HEK293T (cell line): ENCODE results near the gene NPFFR1.

ENCODE experiments used
- CTCF ChIA-PET: fragments of 350-600 bp; formaldehyde crosslinking; extraction: SDS; loops from one replicate; lab custom pipeline; 2021; ENCODE audit warnings: antibody characterized with exemption, inconsistent platforms; lab: Yijun Ruan, JAX
- POLR2A ChIA-PET: fragments of 350-600 bp; formaldehyde crosslinking; extraction: SDS; loops from one replicate; lab custom pipeline; 2020; ENCODE audit warnings: antibody characterized with exemption, inconsistent platforms; lab: Yijun Ruan, JAX
- DNase-seq: peaks from one replicate; pipeline ENCODE4 v3.0.0; 2012; ENCODE audit warnings: mixed read lengths; ENCODE audit errors: extremely low spot score
- ARNT ChIP-seq: fragments of 450-650 bp; IDR thresholded peaks from 2 replicates; pipeline ENCODE4 v1.6.1; 2017; ENCODE audit warnings: mild to moderate bottlenecking
- BHLHE40 ChIP-seq: fragments of 450-650 bp; IDR thresholded peaks from 2 replicates; pipeline ENCODE4 v1.6.1; 2016; ENCODE audit warnings: mild to moderate bottlenecking, moderate library complexity, borderline replicate concordance
- CTBP1 ChIP-seq: fragments of 450-650 bp; IDR thresholded peaks from 2 replicates; pipeline ENCODE4 v1.6.1; 2016; ENCODE audit warnings: borderline replicate concordance
- ELF4 ChIP-seq: fragments of 450-650 bp; IDR thresholded peaks from 2 replicates; pipeline ENCODE4 v1.6.1; 2017; ENCODE audit warnings: antibody characterized with exemption
- FOXA1 ChIP-seq: fragments of 450-650 bp; IDR thresholded peaks from 2 replicates; pipeline ENCODE4 v1.6.1; 2016; ENCODE audit warnings: mild to moderate bottlenecking
- FOXK2 ChIP-seq: fragments of 450-650 bp; IDR thresholded peaks from 2 replicates; pipeline ENCODE4 v1.6.1; 2016; ENCODE audit warnings: mild to moderate bottlenecking
- FOXM1 ChIP-seq: fragments of 450-650 bp; IDR thresholded peaks from 2 replicates; pipeline ENCODE4 v1.6.1; 2017; ENCODE audit warnings: mild to moderate bottlenecking, borderline replicate concordance
- HDGF ChIP-seq: fragments of 450-650 bp; IDR thresholded peaks from 2 replicates; pipeline ENCODE4 v1.6.1; 2017; ENCODE audit warnings: antibody characterized with exemption, borderline replicate concordance
- L3MBTL2 ChIP-seq: fragments of 450-650 bp; conservative IDR thresholded peaks from 2 replicates; pipeline ENCODE4 v1.6.1; 2016; ENCODE audit warnings: mild to moderate bottlenecking
- LEF1 ChIP-seq: fragments of 450-650 bp; IDR thresholded peaks from 2 replicates; pipeline ENCODE4 v1.6.1; 2017; ENCODE audit warnings: mild to moderate bottlenecking, borderline replicate concordance
- NFRKB ChIP-seq: fragments of 450-650 bp; IDR thresholded peaks from 2 replicates; pipeline ENCODE4 v1.6.1; 2016; ENCODE audit warnings: mild to moderate bottlenecking, moderate library complexity
- SP1 ChIP-seq: fragments of 450-650 bp; IDR thresholded peaks from 2 replicates; pipeline ENCODE4 v1.6.1; 2017
- SUZ12 ChIP-seq: fragments of 450-650 bp; IDR thresholded peaks from 2 replicates; pipeline ENCODE4 v1.6.1; 2016; ENCODE audit warnings: mild to moderate bottlenecking
- TARDBP ChIP-seq: fragments of 450-650 bp; IDR thresholded peaks from 2 replicates; pipeline ENCODE4 v1.6.1; 2016
- ZNF384 ChIP-seq: fragments of 450-650 bp; IDR thresholded peaks from 2 replicates; pipeline ENCODE4 v1.6.1; 2016
- TF ChIP-seq, protein P1 (sequence below): fragments of 450-650 bp; IDR thresholded peaks from 2 replicates; pipeline ENCODE4 v1.6.1; 2016

Gene NPFFR1

GRCh38 chr10:70312249-70312648 is 28.4 kb upstream of the NPFFR1 start:
- TF ChIP-seq L3MBTL2 (no peak), LEF1 (no peak), SUZ12 (no peak), FOXA1 (no peak), HDGF (no peak), SP1 (no peak), BHLHE40 (no peak), ELF4 (no peak), FOXK2 (no peak)
- TF ChIP-seq, protein P1, sequence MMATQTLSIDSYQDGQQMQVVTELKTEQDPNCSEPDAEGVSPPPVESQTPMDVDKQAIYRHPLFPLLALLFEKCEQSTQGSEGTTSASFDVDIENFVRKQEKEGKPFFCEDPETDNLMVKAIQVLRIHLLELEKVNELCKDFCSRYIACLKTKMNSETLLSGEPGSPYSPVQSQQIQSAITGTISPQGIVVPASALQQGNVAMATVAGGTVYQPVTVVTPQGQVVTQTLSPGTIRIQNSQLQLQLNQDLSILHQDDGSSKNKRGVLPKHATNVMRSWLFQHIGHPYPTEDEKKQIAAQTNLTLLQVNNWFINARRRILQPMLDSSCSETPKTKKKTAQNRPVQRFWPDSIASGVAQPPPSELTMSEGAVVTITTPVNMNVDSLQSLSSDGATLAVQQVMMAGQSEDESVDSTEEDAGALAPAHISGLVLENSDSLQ = no peak
- ChIA-PET POLR2A (no interaction called here), CTCF (no interaction called here)
- no peak for DNase-seq

DNA sequence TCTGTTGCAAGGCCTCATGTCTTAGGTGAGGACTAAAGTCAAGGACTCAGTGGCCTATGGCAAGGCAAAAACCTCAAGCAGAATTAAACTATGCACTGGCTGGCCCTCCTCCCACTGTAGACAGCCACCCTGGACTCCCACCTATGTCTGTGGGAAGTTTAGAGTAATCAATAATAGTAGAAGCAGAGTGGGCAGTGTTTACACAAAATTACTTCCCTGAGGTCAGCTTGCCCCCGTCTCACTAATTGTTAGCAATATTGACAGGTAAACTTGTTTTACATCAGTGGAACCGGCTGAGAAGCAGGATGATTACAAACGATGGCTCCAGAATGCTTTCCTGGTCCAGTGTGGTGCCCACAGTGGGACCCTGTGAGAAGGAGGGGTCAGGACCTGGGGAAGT is 27.9 kb upstream of the NPFFR1 start:
- no peak for DNase-seq
- ChIA-PET CTCF (no interaction called here), POLR2A (no interaction called here)
- TF ChIP-seq NFRKB (no peak), FOXK2 (no peak), SUZ12 (no peak), HDGF (no peak), L3MBTL2 (no peak), BHLHE40 (no peak), FOXA1 (no peak), CTBP1 (no peak), ELF4 (no peak), ZNF384 (no peak), LEF1 (no peak), ARNT (no peak), TARDBP (no peak), SP1 (no peak), FOXM1 (no peak)
- TF ChIP-seq, protein P1 = no peak

DNA sequence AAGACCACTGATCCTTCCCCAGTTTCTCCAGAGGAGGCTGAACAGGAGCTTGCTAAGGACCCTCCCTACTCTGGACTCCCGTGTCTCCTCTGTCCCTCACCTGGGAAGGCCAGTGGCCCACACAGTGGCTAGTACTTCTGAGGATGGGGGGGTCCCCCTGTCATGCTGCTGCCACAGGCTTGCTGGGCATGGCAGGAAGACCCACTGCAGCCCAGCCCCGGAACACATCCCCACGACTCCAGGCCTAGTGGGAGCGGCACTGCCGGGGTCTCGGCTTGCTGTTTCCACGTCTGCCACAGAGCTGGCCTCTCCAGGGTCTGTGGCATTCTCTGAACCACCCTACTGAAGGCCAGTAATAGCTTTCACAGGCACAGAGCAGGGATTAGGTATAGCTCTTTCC is 25.9 kb upstream of the NPFFR1 start:
- ChIA-PET POLR2A (no interaction called here), CTCF (no interaction called here)
- TF ChIP-seq TARDBP (no peak), FOXA1 (no peak), LEF1 (no peak), SP1 (no peak), FOXK2 (no peak), FOXM1 (no peak), CTBP1 (no peak), NFRKB (no peak), ELF4 (no peak), ZNF384 (no peak)
- TF ChIP-seq, protein P1 = no peak
- no peak for DNase-seq

GRCh38 chr10:70308121-70309060 is 24.6 kb upstream of the NPFFR1 start:
- CTCF ChIA-PET = interaction anchor here (1.0 kb wide), 1 partner anchor 56 kb away, joined by 3 read pairs; no protein-coding TSS in a partner anchor

More at GRCh38 chr10:70308121-70309060, 24.6 kb upstream of the NPFFR1 start:
- POLR2A ChIA-PET = no interaction called here
- TF ChIP-seq ARNT (no peak), FOXM1 (no peak), HDGF (no peak), ELF4 (no peak), CTBP1 (no peak), NFRKB (no peak), FOXK2 (no peak), SUZ12 (no peak), TARDBP (no peak), LEF1 (no peak), FOXA1 (no peak), SP1 (no peak), L3MBTL2 (no peak), BHLHE40 (no peak), ZNF384 (no peak)
- TF ChIP-seq, protein P1 = no peak
- DNase-seq = no peak
